SHP77 (cell line): ENCODE results near the gene CD2BP2.
A peak's percentile ranks its signal among the peaks of the same experiment; 100 is the strongest.

Experiments used
- DNase-seq, 2 experiments: peaks; one replicate each; lab custom pipeline; 2025; lab: John Stamatoyannopoulos, UW

Gene CD2BP2

GRCh38 chr16:30378236-30379157, 23.4 kb upstream of the CD2BP2 start:
- peak; percentile 96 for DNase-seq

- peak; percentile 91 to 93 for DNase-seq
These were observed 22.7 kb upstream of the CD2BP2 start for GRCh38 chr16:30377812-30378235.

GRCh38 chr16:30377050-30377811, 22.1 kb upstream of the CD2BP2 start:
- no peak for DNase-seq

GRCh38 chr16:30376461-30376902, 21.4 kb upstream of the CD2BP2 start:
- DNase-seq, result no peak

- DNase-seq, result no peak
These were observed 20.8 kb upstream of the CD2BP2 start for GRCh38 chr16:30375864-30376263.

GRCh38 chr16:30374538-30374937, 19.4 kb upstream of the CD2BP2 start, which contains the start of gene MYL11:
Gene MYL11, plus strand, starts transcription at chr16:30374802. Its CDS starts 56 bp downstream, at chr16:30374858.
- DNase-seq, result no peak

- no peak for DNase-seq
These were observed 17.6 kb upstream of the CD2BP2 start for GRCh38 chr16:30372725-30373124.

GRCh38 chr16:30372038-30372712, 17.1 kb upstream of the CD2BP2 start:
- DNase-seq, result no peak

GRCh38 chr16:30371248-30371816, 16.2 kb upstream of the CD2BP2 start:
- DNase-seq, result no peak

GRCh38 chr16:30370456-30371247, 15.5 kb upstream of the CD2BP2 start, which contains the start of gene TBC1D10B:
Gene TBC1D10B, minus strand, starts transcription at chr16:30370494. Its CDS starts 311 bp downstream, at chr16:30370183.
- DNase-seq, result peak; percentile 100

GRCh38 chr16:30369938-30370455, 14.9 kb upstream of the CD2BP2 start:
- DNase-seq, result no peak

GRCh38 chr16:30369091-30369937, 14.2 kb upstream of the CD2BP2 start:
- DNase-seq, result no peak

GRCh38 chr16:30368792-30369090, 13.6 kb upstream of the CD2BP2 start:
- DNase-seq, result no peak

GRCh38 chr16:30368122-30368791, 13.1 kb upstream of the CD2BP2 start:
- DNase-seq, result no peak

GRCh38 chr16:30367349-30368009, 12.4 kb upstream of the CD2BP2 start:
- no peak for DNase-seq

- DNase-seq, result no peak
These were observed 11.4 kb upstream of the CD2BP2 start for GRCh38 chr16:30366511-30366910.

- DNase-seq, result no peak
These were observed 10.1 kb upstream of the CD2BP2 start for GRCh38 chr16:30365200-30365599.

GRCh38 chr16:30361180-30361579, 6.1 kb upstream of the CD2BP2 start:
- no peak for DNase-seq

- no peak for DNase-seq
These were observed 4.7 kb upstream of the CD2BP2 start for GRCh38 chr16:30359871-30360170.
